HG02885 (cell line): ENCODE measurements around the gene KLF6.

Experiments used
- ATAC-seq: cut with Tn5 transposase; IDR thresholded peaks from one replicate; pipeline ENCODE4 v1.9.1; 2021; ENCODE audit warnings: mild to moderate bottlenecking; ENCODE audit not compliant: unreplicated experiment, poor library complexity

KLF6 gene

GRCh38 chr10:3812141-3812540 lies 27.1 kb upstream of the KLF6 start:
- no peak for ATAC-seq

DNA sequence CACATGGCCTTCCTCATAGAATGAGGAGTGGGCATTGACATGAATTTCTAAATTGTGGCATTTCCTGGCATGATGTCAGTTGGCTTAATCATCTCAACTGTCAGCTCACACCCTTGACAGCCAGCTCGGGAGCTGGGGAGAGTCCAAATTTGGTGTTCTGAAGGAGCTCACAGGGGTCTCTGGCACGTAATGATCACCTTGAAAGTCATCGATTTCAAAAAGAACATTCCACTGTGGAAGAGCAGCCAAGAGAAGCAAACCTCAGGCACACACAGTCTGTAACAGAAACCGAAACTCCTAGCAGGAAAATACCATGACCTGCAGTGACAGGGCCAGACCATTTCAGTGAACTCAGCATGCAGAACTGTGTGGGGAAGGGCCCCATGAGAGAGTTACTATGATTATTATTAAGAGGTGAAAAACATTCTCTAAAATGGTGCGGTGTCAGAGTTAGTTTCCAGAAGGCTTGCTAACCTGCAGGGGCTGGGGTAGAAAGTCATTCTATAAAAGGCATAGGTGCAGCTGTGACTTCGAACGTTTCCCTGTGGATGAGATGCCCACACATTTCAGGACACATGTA lies 26.4 kb upstream of the KLF6 start:
- ATAC-seq = peak; percentile 87

DNA sequence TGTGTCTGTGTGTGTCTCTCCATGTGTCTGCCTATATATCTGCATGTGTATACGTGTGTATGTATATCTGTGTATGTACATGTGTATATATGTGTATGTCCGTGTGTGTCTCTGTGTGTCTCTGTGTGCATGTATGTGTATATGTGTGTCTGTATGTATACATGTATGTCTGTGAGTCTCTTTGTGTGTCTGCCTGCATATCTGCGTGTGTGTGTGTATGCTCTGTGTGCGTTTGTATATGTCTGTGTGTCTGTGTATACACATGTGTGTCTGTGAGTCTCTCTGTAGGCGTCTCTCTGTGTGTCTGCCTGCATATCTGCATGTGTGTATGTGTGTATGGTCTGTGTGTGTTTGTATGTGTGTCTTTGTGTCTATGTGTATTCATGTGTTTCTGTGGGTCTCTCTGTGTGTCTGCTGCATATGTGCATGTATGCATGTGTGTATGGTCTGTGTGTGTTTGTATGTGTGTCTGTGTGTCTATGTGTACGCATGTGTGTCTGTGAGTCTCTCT lies 23.7 kb upstream of the KLF6 start:
- ATAC-seq = no peak

DNA sequence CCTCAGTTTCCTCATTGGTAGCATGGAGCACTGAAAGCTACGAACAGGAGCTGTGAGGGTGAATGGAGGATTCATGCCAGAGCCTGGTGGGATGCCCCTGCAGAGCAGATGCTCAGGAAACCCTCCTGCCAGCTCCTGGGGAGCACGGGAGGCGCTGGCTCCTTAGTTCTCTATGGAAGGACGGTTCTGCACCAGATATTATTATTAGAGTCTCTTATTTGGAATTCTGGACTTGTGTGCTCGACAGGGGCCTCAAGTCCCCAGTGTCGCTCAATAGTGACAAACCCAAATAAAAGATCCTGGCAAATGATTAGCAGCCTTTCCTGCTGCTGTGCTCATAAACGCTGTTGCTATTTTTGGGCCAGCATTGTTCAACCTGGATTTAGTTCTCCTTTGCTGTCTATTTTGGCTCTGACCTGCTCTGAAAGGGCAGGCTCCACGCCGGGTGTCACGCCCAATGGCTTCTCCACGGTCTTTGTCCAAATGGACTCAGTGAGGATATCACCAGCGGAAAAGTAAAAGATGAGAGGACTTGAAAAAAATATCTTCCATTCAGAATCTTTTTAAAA lies 23.0 kb upstream of the KLF6 start:
- no peak for ATAC-seq

DNA sequence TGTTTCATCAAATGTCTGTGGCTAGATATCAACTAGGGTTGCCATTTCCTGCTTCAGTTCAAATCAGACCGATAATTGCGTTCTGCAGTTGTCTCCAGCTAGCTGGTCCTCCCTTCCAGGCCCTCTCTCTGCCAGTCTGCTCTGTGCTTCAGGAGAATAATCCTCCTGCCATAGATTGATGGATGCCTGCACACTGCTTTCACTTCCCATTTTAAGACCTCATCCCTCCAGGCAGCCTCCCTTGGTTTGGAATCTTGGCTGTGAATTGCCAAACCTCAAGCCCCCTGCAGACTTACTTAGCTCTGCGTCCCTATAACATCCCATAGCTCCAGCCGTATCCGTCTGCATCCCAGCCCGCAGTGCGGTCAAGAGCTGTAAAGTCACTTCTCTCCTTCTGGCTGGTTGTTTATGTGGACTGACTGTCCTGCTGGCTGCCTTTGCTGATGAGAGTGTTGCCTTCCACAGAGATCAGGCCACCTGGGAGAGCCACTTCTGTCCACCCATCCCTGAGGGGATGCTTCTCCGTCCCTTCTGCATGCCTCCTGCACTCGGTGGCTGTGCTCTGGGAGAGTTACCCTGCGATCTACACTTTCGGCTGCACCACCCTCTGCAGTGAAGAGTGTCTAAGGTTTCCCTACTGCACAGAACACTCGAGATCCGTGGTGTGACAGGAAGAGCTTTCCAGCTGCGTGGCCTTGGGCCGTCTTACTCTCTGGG lies 22.4 kb upstream of the KLF6 start:
- no peak for ATAC-seq

- no peak for ATAC-seq
Observed at GRCh38 chr10:3806603-3807002, 21.6 kb upstream of the KLF6 start.

GRCh38 chr10:3805791-3806461 lies 20.9 kb upstream of the KLF6 start:
- peak; percentile 35 for ATAC-seq

GRCh38 chr10:3805201-3805790 lies 20.3 kb upstream of the KLF6 start:
- no peak for ATAC-seq

DNA sequence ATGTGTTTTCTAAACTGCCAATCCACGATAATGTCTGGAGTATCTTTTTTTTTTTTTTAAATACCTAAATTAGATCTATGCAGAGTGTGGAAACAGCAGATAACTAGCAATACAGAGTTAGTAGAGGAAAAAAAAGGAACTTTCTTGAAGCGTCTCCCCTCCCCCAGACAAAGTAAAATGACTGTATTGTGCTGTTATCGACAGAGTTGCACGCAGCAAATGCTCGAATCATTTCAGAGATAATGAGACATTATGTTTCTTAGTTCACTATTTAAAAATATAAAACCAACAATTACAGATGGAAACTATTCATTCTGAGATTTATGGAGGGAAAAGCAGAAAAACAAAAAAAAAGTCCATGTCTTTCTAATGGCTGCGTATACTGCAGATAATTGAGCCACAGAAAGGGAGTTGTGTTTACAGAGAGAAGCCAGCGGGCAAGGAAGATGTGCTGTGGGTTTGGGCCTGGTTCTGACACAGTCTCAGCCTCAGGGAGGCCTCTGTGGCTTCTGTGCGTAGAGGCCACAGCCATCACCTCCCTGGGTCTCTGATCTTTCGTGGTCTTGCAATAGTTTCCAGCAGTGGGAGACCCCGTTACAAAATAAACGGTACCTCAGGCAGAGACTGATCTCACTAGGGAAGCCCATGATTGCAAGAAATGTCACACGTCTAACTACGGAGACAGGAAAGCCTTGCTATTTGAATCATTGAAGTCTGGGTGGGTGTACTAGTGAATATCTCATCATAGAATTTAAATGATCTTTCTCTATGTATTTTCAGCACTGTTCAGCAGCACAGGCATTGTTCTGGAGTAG lies 19.1 kb upstream of the KLF6 start:
- ATAC-seq = no peak

DNA sequence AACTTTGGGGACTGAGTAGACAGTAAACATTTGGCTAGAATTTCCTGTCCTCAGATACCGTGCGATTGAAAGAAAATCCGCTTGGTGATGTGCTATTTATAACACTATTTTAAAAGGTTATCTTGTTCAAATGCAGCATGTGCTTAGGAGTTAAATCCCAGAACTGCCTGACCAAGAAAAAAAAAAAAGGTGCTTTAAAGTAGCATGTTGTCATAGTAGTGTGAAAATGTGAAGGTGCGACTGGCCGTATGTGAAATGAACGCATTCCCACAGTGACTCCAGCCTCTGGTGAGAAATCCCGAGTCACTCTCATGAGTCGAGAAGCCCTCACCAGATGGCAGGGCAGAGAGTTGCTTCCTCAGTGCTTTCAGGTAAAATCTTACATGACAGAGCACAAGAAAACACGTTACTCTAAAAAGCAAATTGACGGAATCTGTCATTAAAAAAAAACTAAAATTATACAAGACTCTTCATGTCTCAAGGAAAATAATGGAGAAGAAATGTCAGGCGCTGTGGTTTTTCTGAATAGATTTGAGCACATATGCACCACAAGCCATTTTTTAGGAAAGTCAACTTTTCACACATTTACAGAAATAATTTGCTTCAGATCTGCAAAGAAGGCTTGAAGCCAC lies 18.4 kb upstream of the KLF6 start:
- ATAC-seq = no peak

GRCh38 chr10:3802526-3803265 lies 17.7 kb upstream of the KLF6 start:
- no peak for ATAC-seq

DNA sequence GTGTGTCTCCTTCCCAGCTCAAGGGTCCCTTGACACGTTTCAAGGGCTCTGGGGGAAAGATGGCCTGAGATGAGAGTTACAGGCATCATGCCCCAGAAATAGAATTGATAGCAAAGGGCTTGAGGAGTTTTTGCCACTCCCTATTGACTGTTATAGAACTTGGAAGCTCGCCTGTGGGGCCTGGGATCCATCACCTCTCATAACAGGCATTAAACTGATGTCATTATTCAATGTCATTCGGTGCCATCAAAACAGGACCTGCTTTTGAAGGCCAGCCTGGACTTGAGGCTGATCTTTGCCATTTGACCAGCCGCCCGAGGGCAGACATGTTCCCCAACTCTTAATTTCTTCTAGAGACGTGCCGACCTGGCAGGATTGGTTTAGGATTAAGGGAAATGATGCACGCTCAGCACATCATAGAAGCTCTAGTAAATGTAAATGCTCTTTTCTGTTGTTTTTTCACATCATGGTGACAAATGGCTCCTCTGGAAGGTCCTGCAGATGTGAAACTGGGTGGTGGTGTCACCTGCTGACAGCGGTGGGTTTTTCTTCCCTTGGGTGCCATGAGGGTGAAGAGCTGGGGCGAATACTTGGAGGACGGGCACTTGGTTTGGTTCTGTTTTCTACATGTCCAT lies 16.7 kb upstream of the KLF6 start:
- ATAC-seq = no peak

GRCh38 chr10:3800586-3800985 lies 15.6 kb upstream of the KLF6 start:
- no peak for ATAC-seq

GRCh38 chr10:3797750-3798149 lies 12.7 kb upstream of the KLF6 start:
- no peak for ATAC-seq

GRCh38 chr10:3793553-3793952 lies 8.5 kb upstream of the KLF6 start:
- no peak for ATAC-seq

GRCh38 chr10:3792710-3793219 lies 7.8 kb upstream of the KLF6 start:
- no peak for ATAC-seq

DNA sequence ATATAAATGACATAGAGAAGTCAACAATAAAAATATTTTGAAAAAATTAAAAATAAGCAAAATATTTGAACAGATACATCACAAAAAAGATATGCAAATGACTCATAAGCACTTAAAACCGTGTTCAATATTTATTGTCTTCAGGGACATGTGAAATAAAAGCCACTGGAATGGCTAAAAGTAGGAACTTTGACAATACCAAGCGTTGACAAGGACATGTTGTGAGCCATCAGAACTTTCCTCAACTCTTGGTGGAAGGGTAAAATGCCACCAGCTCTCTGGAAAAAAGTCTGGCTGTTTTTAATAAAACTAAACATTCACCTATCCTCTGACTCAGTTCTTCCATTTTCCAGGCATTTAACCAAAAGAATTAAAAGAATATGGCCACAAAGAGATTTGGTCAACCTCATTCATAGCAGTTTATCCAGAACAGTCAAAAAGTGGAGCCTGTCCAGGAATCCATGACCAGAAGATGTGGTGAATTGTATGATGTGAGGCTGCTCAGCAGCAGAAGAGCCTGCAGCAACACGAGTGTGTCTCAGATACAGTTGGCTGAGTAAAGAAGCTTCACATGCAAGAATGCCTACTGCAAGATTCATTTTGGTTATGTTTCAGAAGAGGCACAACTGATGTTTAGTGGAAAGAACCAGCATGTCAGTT lies 7.1 kb upstream of the KLF6 start:
- no peak for ATAC-seq

DNA sequence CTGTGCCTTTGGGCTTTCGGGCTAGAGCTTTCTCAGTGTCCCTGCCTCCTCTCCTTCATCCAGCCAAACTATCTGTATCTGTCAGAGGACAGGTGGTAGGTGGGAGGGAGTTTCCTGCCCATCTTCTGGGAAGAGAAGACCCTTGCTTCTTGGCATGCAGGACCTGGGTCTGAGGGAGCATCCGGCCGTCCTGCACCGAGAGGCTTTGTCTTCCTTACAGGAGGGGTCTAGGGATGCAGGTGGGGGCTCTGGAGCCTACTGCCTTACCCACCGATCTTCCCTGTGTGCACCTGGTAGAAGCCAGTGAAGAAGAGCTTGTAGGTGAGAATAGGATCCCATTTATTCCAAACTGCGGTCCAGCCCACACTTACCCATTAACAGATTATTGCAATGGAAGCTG lies 5.8 kb upstream of the KLF6 start:
- no peak for ATAC-seq
